ENCODE results near the gene MAPK1. TPM values are rescaled to one million over a fixed set of nuclear protein-coding genes. Genes with fewer than 3 reads are reported as not detected.
"Not testable (repeated sequence)": the region's sequence is repeated elsewhere in the genome, so short reads cannot be mapped to it uniquely, and the experiment has no call there.

Gene MAPK1
- polyA plus RNA-seq, 1 donor: 142 TPM

- DNase-seq: no peak
Observed at GRCh38 chr22:21849489-21849888, 18.0 kb downstream of the MAPK1 start.

DNA sequence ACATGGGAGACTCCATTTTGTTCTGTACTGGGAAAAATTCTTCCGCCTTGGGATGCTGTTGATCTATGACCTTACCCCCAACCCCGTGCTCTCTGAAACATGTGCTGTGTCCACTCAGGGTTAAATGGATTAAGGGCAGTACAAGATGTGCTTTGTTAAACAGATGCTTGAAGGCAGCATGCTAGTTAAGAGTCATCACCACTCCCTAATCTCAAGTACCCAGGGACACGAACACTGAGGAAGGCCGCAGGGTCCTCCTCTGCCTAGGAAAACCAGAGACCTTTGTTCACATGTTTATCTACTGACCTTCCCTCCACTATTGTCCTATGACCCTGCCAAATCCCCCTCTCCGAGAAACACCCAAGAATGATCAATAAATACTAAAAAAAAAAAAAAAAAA is 19.4 kb downstream of the MAPK1 start:
- DNase-seq: not testable (repeated sequence)

DNA sequence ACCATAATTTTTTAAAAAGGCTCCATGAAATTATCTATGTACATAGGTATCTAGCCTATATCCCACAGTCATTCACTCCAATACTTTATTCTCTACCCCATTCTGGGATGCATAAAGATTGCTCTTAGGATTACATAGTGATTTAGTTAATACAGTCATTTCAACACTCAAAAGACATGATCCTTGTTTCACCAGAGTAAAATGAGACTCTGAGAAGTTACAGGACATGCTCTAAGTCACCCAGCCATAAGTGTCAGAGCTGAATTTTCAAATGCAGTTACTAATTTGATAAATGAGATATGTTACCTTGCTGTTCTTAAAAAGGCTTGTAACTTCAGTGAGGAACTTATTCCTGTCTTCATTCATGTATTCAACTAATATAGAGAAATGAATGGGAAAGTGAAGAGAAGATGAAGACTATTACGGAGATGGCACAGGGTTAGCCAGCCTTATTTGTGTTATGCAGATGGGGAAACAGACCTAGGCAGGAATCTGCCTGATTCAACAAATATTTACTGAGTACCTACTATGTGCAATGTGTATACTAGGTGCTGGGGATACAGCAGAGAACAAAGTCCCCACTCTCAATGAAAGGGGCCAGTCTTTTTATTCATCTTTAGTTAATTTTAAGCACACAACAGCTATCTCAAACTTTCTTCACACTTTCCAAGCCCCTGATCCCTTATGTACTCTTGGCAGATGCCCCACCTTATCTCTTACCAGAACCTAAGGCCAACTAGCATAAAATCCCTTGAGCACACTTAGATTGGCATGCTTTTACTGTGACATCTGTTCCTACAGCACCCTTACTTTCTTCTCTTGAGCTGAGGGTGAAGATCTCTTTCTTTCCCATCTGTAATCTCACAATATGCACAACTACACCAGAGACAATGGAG is 21.6 kb downstream of the MAPK1 start:
- no peak for DNase-seq

DNA sequence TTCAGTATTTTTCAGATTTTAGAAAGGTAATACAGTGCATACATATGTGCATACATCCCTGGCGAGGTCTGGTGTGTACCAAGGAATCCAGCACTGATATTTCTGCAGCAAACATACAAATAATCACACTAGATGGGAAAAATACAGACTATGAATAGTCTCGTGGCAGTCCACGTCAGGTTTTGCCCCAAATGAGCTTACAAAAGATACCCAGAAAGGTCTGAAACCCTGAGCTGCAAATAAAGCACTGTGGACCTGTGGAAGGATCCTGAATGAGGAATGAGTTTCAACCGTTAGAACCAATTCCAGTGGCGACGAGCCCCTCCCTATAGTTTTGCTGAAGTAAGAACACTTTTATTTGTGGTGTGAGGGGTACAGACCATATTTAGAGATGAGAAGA is 24.5 kb downstream of the MAPK1 start:
- no peak for DNase-seq

DNA sequence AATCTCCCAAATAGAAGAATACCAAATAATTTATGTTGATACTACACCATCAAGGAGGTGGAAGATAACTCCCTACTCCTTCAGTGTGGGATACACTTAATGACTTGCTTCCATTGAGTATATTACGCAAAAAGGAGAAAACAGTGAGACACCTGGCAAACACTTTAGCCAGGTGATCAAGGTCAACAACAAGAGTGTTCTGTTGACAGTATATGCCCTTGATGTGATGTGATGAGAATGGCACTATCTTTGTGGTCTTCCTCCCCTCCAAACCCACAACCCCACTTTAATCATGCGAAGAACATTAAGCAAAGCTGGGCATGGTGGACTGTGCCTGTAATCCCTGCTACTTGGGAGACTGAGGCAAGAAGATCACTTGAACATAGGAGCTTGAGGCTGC is 26.0 kb downstream of the MAPK1 start:
- no peak for DNase-seq

GRCh38 chr22:21840236-21840823 is 27.1 kb downstream of the MAPK1 start:
- no peak for DNase-seq

- DNase-seq: no peak
Observed at GRCh38 chr22:21839765-21840140, 27.7 kb downstream of the MAPK1 start.

- not testable (repeated sequence) for DNase-seq
Observed at GRCh38 chr22:21839104-21839764, 28.2 kb downstream of the MAPK1 start.

GRCh38 chr22:21837248-21837979 is 30.0 kb downstream of the MAPK1 start:
- DNase-seq: peak; percentile 45

DNA sequence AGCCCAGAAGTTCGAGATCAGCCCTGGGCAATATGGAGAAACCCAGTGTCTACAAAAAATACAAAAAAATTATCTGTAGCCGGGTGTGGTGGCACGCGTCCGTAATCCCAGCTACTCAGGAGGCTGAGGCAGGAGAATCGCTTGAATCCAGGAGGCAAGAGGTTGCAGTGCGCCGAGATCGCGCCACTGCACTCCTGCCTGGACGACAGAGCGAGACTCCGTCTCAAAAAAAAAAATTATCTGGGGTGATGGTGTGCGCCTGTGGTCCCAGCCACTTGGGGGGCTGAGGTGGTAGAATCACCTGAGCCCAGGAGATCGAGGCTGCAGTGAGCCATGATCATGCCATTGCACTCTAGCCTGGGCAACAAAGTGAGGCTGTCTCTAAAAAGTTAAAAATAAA is 31.0 kb downstream of the MAPK1 start:
- DNase-seq: not testable (repeated sequence)

- DNase-seq: no peak
Observed at GRCh38 chr22:21835378-21835777, 32.1 kb downstream of the MAPK1 start.

- no peak for DNase-seq
Observed at GRCh38 chr22:21834869-21835268, 32.6 kb downstream of the MAPK1 start.

- DNase-seq: no peak
Observed at GRCh38 chr22:21832291-21833290, 34.9 kb downstream of the MAPK1 start.

GRCh38 chr22:21829523-21829922 is 37.9 kb downstream of the MAPK1 start:
- no peak for DNase-seq

DNA sequence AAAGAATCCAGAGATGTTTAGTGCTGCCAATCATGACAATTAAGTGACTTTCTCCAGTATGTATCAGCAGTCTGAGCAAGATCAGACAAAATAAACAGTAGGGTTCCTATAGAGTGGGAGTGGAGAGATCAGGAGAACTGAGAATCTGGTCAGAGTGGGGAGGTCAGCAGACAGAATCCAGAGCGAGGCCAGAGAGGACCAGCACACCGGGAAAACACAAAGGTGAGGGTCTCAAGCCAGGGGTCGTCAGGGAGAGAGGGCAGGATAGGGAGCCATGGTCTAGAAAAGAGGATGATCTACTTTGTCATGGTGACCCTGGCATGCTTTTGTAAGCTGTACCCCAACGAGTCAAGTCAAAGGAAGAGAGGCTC is 39.2 kb downstream of the MAPK1 start:
- DNase-seq: no peak

- no peak for DNase-seq
Observed at GRCh38 chr22:21827628-21828267, 39.7 kb downstream of the MAPK1 start.

GRCh38 chr22:21826204-21826603 is 41.2 kb downstream of the MAPK1 start:
- DNase-seq: no peak

GRCh38 chr22:21824962-21825361 is 42.5 kb downstream of the MAPK1 start:
- DNase-seq: not testable (repeated sequence)

DNA sequence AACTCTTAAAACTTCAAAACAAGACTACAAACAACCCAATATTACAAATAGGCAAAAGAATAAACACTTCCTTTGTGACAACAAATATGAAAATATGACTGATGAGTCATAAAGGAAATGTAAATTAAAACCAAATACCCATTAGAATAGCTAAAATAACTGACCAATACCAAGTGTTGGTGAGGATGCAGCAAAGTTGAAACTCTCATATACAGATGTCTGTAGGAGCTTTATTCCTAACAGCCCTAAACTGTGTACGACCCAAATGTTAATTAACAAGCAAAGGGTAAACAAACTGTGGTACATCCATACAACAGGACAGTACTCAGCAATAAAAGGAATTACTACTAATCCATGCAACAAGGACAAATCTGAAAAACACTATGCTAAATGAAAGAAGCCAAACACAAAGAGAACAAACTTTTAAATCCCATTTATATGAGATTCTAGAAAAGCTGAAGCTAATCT is 43.0 kb downstream of the MAPK1 start:
- no peak for DNase-seq

GRCh38 chr22:21823740-21824444 is 43.6 kb downstream of the MAPK1 start:
- no peak for DNase-seq

Measured in left kidney (tissue), 2 donors.